RPMI7951 (cell line): ENCODE measurements around the gene TRIM71. TPM values are rescaled to one million over a fixed set of nuclear protein-coding genes. Genes with fewer than 3 reads are reported as not detected.
"Not testable (repeated sequence)": the region's sequence is repeated elsewhere in the genome, so short reads cannot be mapped to it uniquely, and the experiment has no call there.

Source experiments
- DNase-seq: peaks from one replicate; pipeline ENCODE4 v3.0.0-alpha.2; 2012; ENCODE audit warnings: low read depth
- total RNA-seq: library from RNA; depleted of rRNA; stranded (reverse); fragments of >200 nt; shearing (Covaris generic); gene quantifications from 2 replicates; pipeline ENCODE4 v1.2.3, GENCODE V29; 2014

Gene TRIM71
- total RNA-seq, 1 experiment from 2014 or later, result not detected

- no peak for DNase-seq
Measured at GRCh38 chr3:32819551-32820348, 2.0 kb downstream of the TRIM71 start.

GRCh38 chr3:32820430-32820829 lies 2.6 kb downstream of the TRIM71 start:
- DNase-seq, result no peak

- DNase-seq, result no peak
Measured at GRCh38 chr3:32820971-32821685, 3.3 kb downstream of the TRIM71 start.

GRCh38 chr3:32821686-32822296 lies 4.0 kb downstream of the TRIM71 start:
- DNase-seq, result no peak

- DNase-seq, result no peak
Measured at GRCh38 chr3:32822609-32823498, 5.1 kb downstream of the TRIM71 start.

DNA sequence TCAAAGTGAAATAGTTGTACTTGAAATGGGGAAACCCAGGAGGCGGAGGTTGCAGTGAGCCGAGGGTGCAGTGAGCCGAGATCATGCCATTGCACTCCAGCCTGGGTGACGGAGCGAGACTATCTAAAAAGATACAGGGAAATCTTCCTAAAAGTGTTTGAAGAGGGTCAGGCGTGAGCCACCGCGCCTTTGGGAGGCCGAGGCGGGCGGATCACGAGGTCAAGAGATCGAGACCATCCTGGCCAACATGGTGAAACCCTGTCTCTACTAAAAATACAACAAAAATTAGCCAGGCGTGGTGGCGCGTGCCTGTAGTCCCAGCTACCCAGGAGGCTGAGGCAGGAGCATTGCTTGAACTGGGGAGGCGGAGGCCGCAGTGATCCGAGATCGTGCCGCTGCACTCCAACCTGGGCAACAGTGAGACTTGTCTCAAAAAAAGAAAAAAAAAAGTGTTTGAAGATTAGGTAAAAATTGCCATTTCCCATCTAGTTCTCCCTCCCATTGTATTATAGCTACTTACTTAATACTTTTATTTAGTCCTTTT lies 5.9 kb downstream of the TRIM71 start:
- not testable (repeated sequence) for DNase-seq

DNA sequence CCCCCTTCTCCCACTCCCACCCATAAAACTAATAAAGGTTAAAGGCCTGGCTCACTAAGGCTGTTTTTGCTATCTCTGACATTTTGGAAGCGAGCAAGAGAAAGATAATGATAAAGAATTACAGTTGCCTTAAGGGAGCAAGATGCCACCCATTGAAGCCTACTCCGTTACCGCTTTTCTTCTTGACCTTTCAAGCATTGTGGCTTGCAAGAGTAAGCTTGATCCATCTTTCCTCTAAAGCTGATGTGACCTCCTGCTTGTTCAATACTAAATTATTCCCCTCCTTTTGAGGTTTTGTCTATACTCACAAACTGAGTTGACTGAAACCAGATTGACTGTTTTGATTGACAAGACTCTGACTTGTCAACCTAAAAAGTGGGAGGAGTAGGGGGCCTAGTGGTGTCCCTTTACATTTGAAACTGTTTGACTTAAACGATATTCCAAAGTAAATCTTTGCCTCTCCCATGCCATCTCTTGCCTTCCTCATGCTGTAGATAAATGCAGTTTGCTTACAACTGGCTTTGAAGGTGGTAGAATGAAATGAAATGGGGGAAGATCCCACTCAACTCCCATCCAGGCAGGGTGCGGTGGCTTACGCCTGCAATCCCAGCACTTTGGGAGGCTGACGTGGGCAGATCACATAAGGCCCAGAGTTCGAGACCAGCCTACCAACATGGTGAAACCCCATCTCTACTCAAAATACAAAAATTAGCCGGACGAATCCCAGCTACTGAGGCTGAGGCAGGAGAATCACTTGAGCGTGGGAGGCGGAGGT lies 8.0 kb downstream of the TRIM71 start:
- no peak for DNase-seq

DNA sequence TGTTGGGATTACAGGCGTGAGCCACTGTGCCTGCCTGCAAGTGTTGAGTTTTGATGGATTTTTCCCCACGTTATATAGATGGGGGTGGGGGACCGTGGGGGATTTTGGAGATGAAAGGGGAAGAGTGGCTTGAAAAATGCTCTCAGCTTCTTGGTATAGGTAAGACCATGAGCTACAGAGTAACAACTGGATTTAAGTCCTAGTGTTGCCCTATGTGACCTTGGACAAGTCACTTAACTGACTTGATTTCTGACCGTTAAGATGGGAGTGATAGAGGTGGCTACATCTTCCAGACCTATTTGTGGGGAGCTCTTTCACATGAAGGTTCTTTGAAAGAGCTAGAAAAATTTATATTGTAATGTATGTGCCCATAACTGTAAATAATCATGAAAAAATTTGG lies 13.3 kb downstream of the TRIM71 start:
- no peak for DNase-seq

DNA sequence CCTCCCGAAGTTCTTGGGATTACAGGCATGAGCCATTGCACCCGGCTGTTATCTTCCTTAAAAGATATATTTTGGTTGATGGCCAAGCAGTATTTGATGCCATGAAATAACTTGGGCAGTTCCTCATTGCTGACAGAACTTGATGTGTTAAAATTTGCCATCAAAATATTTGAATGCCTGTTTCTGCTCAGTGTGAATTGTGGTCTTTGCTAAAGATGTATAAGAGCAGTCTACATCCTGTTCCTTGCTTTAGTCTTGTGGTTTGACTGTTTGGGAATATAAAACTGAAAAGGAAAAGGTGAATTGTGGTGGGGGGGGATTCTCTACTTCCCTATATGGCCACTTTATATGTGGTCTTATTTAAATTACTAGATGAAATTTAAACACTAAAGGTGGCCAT lies 14.0 kb downstream of the TRIM71 start:
- DNase-seq, result no peak

GRCh38 chr3:32832193-32832592 lies 14.4 kb downstream of the TRIM71 start:
- DNase-seq, result no peak

- no peak for DNase-seq
Measured at GRCh38 chr3:32835049-32835371, 17.2 kb downstream of the TRIM71 start.

DNA sequence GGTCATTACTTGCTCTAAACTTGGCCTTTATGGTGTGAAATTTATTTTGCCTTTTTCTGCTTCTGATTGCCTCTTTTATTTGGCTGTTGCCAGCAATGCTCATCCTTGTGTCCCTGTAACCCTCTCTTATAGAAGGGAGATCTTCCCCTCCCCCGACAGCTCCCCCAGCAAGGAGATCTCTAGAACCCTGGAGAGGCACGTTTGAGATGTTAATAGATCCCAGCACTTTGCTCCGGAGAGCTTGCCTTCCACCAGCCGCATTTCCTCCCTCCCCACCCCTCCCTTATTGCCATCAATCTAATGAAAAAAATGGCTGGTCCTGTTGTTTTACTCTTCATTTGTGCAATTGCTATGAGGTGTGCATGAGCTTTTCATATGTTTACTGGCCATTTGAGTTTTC lies 18.2 kb downstream of the TRIM71 start:
- DNase-seq, result no peak

DNA sequence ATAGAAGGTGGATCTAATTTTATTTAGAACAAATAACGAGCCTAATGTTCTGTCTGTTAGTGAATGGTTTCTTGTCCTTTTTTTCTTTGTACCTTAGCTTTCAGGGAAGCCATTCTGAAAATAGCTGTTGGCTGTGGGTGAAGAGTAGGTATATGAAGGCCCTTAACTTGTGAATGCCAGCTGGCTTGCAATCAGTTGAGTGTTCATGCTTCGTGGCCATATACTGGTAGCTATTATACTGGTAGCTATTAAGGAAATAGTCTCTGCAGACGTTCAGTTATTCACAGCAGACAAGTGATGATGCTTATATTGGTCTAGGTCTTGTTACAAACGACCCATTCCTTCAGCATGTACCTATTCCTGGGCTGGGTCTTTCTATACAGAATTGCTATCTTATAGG lies 18.8 kb downstream of the TRIM71 start:
- no peak for DNase-seq

DNA sequence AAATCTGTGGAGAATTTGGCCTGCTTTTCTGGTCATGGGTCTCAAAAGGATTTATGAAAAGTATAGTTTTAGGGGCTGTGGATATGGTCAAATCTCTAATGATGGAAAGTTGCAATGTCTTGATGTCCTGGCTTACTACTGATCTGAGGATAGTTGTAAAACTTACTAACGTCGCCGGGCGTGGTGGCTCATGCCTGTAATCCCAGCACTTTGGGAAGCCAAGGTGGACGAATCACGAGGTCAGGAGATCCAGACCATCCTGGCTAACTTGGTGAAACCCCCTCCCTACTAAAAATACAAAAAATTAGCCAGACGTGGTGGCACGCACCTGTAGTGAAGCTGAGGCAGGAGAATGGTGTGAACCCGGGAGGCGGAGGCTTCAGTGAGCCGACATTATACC lies 19.6 kb downstream of the TRIM71 start:
- no peak for DNase-seq

DNA sequence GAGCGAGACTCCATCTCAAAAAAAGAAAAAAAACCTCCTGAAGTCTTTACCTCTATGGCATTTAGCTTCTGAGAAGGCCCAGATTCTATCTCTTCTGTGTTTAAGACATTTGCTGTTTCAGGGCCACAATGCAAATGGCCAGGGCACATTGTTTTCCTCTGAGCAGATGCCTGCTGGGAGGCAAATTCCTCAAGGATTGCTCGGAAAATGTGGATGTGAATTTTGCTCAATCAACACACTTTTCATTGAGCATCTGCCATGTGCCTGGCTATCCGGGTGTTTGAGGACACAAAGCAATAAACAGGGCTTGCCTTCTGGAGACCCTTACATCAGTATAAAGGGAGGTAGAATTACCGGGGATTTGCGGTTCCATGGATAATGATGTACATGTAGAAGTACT lies 20.0 kb downstream of the TRIM71 start:
- no peak for DNase-seq

DNA sequence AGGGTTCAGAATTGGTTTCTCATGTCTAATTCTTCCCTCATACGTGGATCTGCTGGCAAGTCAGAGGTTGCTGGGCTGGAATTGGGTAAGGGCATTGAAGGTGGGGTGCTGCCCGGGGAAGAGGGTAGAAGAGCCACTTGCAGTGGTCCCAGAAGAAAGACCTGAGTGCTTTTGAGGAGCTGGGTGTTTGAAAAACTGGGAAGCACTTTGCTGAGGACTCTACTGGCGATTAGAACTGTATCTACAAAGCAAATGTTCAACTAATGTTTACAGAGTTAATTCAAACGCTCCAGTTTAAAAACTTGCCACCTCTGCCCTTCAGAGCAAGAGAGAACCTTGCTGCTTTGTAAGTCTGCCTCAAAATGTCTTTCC lies 21.9 kb downstream of the TRIM71 start:
- no peak for DNase-seq

DNA sequence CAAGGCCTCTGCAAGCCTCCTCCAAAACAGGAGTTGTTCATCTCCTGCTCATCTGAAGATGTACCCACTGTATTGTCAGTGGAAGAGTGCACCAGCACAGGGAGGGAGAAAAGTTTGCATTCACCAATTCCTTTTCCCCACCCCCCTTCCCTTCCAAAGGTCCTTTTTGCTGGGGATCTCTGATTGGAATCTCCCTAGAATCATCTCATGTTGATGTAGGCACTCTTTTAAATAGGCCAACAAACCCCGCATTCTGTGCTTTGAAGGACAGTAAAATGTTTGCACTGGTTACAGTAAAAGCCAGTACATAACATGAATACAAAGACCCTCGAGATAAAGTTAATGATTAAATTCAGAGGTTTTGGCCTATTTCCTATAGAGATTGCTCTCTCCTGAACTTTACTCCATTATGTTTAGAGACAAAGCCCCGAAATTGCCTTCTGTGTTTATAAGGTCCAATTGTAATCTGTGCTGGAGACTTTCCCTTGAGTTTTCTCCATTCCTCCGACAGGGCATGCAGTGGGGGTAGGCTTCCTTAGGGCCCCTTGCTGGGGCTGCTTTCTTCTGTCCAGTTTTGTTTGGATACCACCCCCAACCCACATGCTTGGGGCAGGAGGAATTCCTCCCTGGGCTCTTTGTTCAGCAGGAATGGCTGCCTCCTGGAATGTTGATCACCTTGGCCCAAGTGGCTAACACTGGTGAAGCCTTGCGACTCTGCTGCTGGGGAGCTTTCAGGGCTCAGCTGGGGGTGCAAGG lies 22.5 kb downstream of the TRIM71 start:
- no peak for DNase-seq

DNA sequence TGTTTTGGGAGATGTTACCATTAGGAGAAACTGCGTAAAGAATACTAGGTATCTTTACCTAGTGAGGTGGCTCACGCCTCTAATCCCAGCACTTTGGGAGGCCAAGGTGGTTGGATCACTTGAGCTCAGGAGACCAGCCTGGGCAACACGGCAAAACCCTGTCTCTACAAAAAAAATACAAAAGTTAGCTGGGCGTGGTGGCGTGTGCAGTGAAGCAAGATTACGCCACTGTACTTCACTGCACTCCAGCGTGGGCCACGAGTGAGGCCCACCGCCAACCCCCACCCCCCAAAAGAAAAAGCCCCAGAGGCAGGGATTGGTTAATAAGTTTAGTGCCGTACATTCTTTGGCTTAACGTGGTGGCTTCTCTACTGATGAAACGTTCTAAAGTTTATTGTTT lies 23.5 kb downstream of the TRIM71 start:
- no peak for DNase-seq

DNA sequence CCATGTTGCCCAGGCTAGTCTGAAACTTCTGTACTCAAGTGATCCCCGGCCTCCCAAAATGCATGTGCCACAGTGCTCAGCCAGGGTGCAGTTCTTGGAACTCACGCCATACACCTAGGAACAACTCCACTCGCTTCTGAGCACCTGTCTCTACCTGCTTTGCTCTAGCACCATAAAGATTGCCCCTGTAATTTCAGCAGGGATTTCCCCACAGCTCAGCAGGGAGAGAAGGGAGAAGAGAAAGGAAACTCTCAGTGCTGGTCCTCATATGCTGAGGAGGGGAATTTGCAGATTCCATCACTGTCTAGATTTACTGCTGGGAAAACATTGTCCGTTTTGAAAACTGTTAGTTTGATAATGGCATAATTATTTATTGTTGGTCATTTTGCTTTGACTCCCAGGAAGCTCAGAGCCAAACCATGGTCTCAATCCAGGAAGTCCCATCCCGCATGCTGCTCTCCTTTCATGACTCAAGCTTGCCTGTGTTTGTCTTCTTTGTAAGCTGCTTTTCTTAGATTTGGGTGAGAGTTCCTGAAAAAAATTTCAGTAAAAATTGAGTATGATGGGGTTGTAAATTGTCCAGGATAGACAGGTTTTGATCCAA lies 24.2 kb downstream of the TRIM71 start:
- no peak for DNase-seq

DNA sequence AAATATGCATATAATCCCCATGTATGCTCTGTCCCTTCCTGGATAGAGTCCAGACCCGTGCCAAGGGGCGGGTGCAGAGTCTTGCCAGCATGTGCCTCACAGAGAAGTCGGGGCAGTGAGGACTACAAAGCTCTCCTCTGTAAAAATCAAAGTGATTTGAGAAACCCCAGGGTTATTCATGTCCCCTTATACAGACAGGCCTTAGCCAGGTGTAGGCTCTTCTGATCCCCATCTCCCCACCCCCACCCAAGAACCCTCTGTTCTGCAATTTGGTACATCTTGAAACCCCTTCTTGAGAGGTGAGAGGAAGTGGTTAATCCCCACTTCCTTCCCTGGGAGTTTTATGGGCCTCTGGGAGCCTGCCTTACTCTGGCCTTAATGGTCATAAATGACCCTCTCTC lies 24.7 kb downstream of the TRIM71 start:
- no peak for DNase-seq
